H1 (cell line): ENCODE results near the gene RD3L. TPM values are rescaled to one million over a fixed set of nuclear protein-coding genes. Genes with fewer than 3 reads are reported as not detected.

Experiments
- CTCF ChIA-PET: fragments of 300-600 bp; sonication (Branson Sonifier 250); formaldehyde crosslinking; loops from one replicate; lab custom pipeline; 2021; ENCODE audit not compliant: partially characterized antibody; lab: Charles Lee
- POLR2A ChIA-PET: fragments of 300-600 bp; sonication (Branson Sonifier 250); formaldehyde crosslinking; loops from one replicate; lab custom pipeline; 2021; ENCODE audit warnings: inconsistent platforms; ENCODE audit not compliant: partially characterized antibody; lab: Charles Lee
- DNase-seq, 2 experiments: peaks; one replicate each; pipeline versions ENCODE4 v3.0.0 to v3.0.0-alpha.2; 2010 to 2022; ENCODE audit warnings: low spot score in 2 of 2, low read depth in 1 of 2, mixed read lengths in 1 of 2
- FAIRE-seq: peaks from 2 replicates; lab custom pipeline; 2011; peaks lifted over from hg19 to GRCh38; lab: Jason Lieb, UNC
- H2AFZ ChIP-seq: 2 replicates; pipeline ENCODE4 v1.8.1; 2012; ENCODE audit warnings: low read length, inconsistent platforms
- H2AK5ac ChIP-seq: 2 replicates; pipeline ENCODE4 v1.6.1; 2013; ENCODE audit warnings: low read depth, low read length
- H2BK120ac ChIP-seq: replicated peaks from 2 replicates; pipeline ENCODE3; 2013; ENCODE audit warnings: low read depth, low read length, inconsistent platforms
- H2BK12ac ChIP-seq: 2 replicates; pipeline ENCODE4 v1.6.1; 2013; ENCODE audit warnings: low read depth, low read length
- H2BK15ac ChIP-seq: 2 replicates; pipeline ENCODE4 v1.6.1; 2013; ENCODE audit warnings: low read length
- H2BK20ac ChIP-seq: 2 replicates; pipeline ENCODE4 v1.6.1; 2013; ENCODE audit warnings: low read length
- H2BK5ac ChIP-seq: 2 replicates; pipeline ENCODE4 v1.6.1; 2013; ENCODE audit warnings: low read depth, low read length
- H3K14ac ChIP-seq: 2 replicates; pipeline ENCODE4 v1.6.1; 2013; ENCODE audit warnings: inconsistent platforms; ENCODE audit not compliant: insufficient read length
- H3K18ac ChIP-seq: 2 replicates; pipeline ENCODE4 v1.6.1; 2013; ENCODE audit warnings: low read length; ENCODE audit errors: extremely low read depth
- H3K23ac ChIP-seq: 2 replicates; pipeline ENCODE4 v1.6.1; 2013; ENCODE audit warnings: inconsistent platforms; ENCODE audit not compliant: insufficient read length
- H3K23me2 ChIP-seq: 2 replicates; pipeline ENCODE4 v1.6.1; 2013; ENCODE audit warnings: low read depth, low read length
- H3K27ac ChIP-seq: 2 replicates; pipeline ENCODE4 v1.6.1; 2011; ENCODE audit warnings: low read depth, low read length, inconsistent platforms
- H3K27me3 ChIP-seq, 4 experiments: replicated peaks in 1 of 4; 1 replicate in 1 of 4; 2 replicates in 3 of 4; pipeline versions ENCODE4 v1.6.1 to v1.8.1; 2011 to 2013; ENCODE audit warnings: low read length in 3 of 4, mild to moderate bottlenecking in 3 of 4, inconsistent platforms in 2 of 4, mixed read lengths in 2 of 4, moderate library complexity in 1 of 4; ENCODE audit not compliant: control insufficient read depth in 3 of 4, insufficient read depth in 3 of 4; ENCODE audit errors: extremely low read depth in 1 of 4
- H3K36me3 ChIP-seq, 4 experiments: 2 replicates each; pipeline versions ENCODE4 v1.6.1 to v1.8.1; 2011 to 2013; ENCODE audit warnings: mild to moderate bottlenecking in 4 of 4, low read length in 3 of 4, moderate library complexity in 2 of 4, control low read depth in 1 of 4, inconsistent platforms in 1 of 4; ENCODE audit not compliant: insufficient read depth in 4 of 4, control insufficient read depth in 2 of 4
- H3K4ac ChIP-seq: replicated peaks from 2 replicates; pipeline ENCODE3; 2013; ENCODE audit warnings: low read length, low read depth, mixed read lengths, inconsistent platforms; ENCODE audit not compliant: insufficient read length
- H3K4me1 ChIP-seq, 4 experiments: replicated peaks in 1 of 4; 1 replicate in 1 of 4; 2 replicates in 3 of 4; pipeline versions ENCODE4 v1.6.1 to v1.8.1; 2011 to 2013; ENCODE audit warnings: low read length in 3 of 4, inconsistent platforms in 2 of 4, mixed read lengths in 1 of 4; ENCODE audit not compliant: insufficient read depth in 4 of 4, control insufficient read depth in 3 of 4
- H3K4me2 ChIP-seq, 2 experiments: 2 replicates each; pipeline versions ENCODE4 v1.6.1 to v1.8.1; 2011 to 2013; ENCODE audit warnings: low read depth in 2 of 2, low read length in 2 of 2, control low read depth in 1 of 2, inconsistent platforms in 1 of 2, mild to moderate bottlenecking in 1 of 2; ENCODE audit not compliant: insufficient read depth in 1 of 2
- H3K4me3 ChIP-seq, 4 experiments: fragments of 200-600, 300-600 bp in 1 of 4; sonication (generic), shearing (Covaris generic), sonication (Bioruptor Twin) in 1 of 4; 2 replicates each; pipeline versions ENCODE4 v1.5.1 to v1.8.1; 2011 to 2016; ENCODE audit warnings: low read length in 4 of 4, low read depth in 3 of 4, control low read depth in 2 of 4, inconsistent platforms in 2 of 4, mild to moderate bottlenecking in 2 of 4, mixed read lengths in 1 of 4, moderate library complexity in 1 of 4; ENCODE audit not compliant: insufficient read depth in 2 of 4; ENCODE audit errors: extremely low read depth in 1 of 4
- H3K56ac ChIP-seq: replicated peaks from 2 replicates; pipeline ENCODE3; 2013; ENCODE audit warnings: low read depth, mild to moderate bottlenecking, mixed read lengths, low read length, inconsistent platforms; ENCODE audit not compliant: insufficient read length
- H3K79me1 ChIP-seq: 2 replicates; pipeline ENCODE4 v1.6.1; 2013; ENCODE audit warnings: low read depth, low read length, control low read depth
- H3K79me2 ChIP-seq, 2 experiments: 2 replicates each; pipeline versions ENCODE4 v1.6.1 to v1.8.1; 2012 to 2013; ENCODE audit warnings: low read length in 2 of 2, mild to moderate bottlenecking in 2 of 2, inconsistent platforms in 1 of 2; ENCODE audit not compliant: insufficient read depth in 2 of 2, control insufficient read depth in 1 of 2
- H3K9ac ChIP-seq, 4 experiments: replicated peaks in 1 of 4; 1 replicate in 1 of 4; 2 replicates in 3 of 4; pipeline versions ENCODE4 v1.6.1 to v1.8.1; 2011 to 2013; ENCODE audit warnings: low read depth in 3 of 4, low read length in 3 of 4, control low read depth in 2 of 4, mild to moderate bottlenecking in 2 of 4, moderate library complexity in 2 of 4, inconsistent platforms in 1 of 4; ENCODE audit errors: extremely low read depth in 1 of 4
- H3K9me3 ChIP-seq, 2 experiments: 2 replicates each; pipeline versions ENCODE4 v1.6.1 to v1.8.1; 2012 to 2013; ENCODE audit warnings: mild to moderate bottlenecking in 2 of 2, moderate library complexity in 2 of 2, control low read depth in 1 of 2, inconsistent platforms in 1 of 2, low read depth in 1 of 2, low read length in 1 of 2, mixed read lengths in 1 of 2; ENCODE audit not compliant: insufficient read depth in 2 of 2
- H4K20me1 ChIP-seq, 2 experiments: replicated peaks in 1 of 2; 2 replicates each; pipeline versions ENCODE3 to v1.8.1; 2011 to 2013; ENCODE audit warnings: inconsistent platforms in 2 of 2, low read length in 2 of 2, mild to moderate bottlenecking in 1 of 2; ENCODE audit not compliant: insufficient read depth in 2 of 2, control insufficient read depth in 1 of 2
- H4K5ac ChIP-seq: 2 replicates; pipeline ENCODE4 v1.6.1; 2013; ENCODE audit warnings: low read length, low read depth, mixed read lengths, inconsistent platforms; ENCODE audit not compliant: insufficient read length
- H4K8ac ChIP-seq: 2 replicates; pipeline ENCODE4 v1.8.0; 2013; ENCODE audit warnings: mild to moderate bottlenecking, moderate library complexity, low read length, inconsistent platforms; ENCODE audit not compliant: insufficient read depth; ENCODE audit errors: extremely low read depth
- H4K91ac ChIP-seq: replicated peaks from 2 replicates; pipeline ENCODE3; 2013; ENCODE audit warnings: low read length, mixed read lengths, inconsistent platforms; ENCODE audit not compliant: insufficient read length
- CBX5 ChIP-seq: fragments of 300-800, 300-1000 bp; sonication (generic); IDR thresholded peaks from 2 replicates; pipeline ENCODE4 v1.7.1; 2016; ENCODE audit warnings: antibody characterized with exemption, low read length, low read depth
- CEBPB ChIP-seq: IDR thresholded peaks from 2 replicates; pipeline ENCODE4 v1.6.1; 2012; ENCODE audit warnings: low read depth, low read length
- CHD1 ChIP-seq: IDR thresholded peaks from 2 replicates; pipeline ENCODE4 v1.6.1; 2012; ENCODE audit warnings: low read depth, low read length, improper control_type of control experiment
- CREB1 ChIP-seq: IDR thresholded peaks from 2 replicates; pipeline ENCODE4 v1.6.1; 2012; ENCODE audit warnings: inconsistent platforms
- HDAC2 ChIP-seq, 2 experiments: fragments of 300-600 bp in 1 of 2; sonication (generic) in 1 of 2; IDR thresholded peaks; 2 replicates each; pipeline ENCODE4 v1.6.1; 2011 to 2012; ENCODE audit warnings: low read depth in 2 of 2, low read length in 2 of 2, mild to moderate bottlenecking in 2 of 2, moderate library complexity in 2 of 2, borderline replicate concordance in 1 of 2, inconsistent platforms in 1 of 2
- MAFK ChIP-seq: IDR thresholded peaks from 2 replicates; pipeline ENCODE4 v1.6.1; 2012; ENCODE audit warnings: low read depth, mild to moderate bottlenecking, improper control_type of control experiment, low read length
- RXRA ChIP-seq: IDR thresholded peaks from 2 replicates; pipeline ENCODE4 v1.6.1; 2011; ENCODE audit warnings: low read depth, mild to moderate bottlenecking, low read length, moderate library complexity; ENCODE audit not compliant: insufficient read depth
- SIX5 ChIP-seq: IDR thresholded peaks from 2 replicates; pipeline ENCODE4 v1.6.1; 2011; ENCODE audit warnings: mild to moderate bottlenecking, low read depth, low read length
- SP2 ChIP-seq: IDR thresholded peaks from 2 replicates; pipeline ENCODE4 v1.6.1; 2012; ENCODE audit warnings: mild to moderate bottlenecking, low read length, inconsistent platforms
- SUZ12 ChIP-seq: fragments of 200-600 bp; sonication (generic); IDR thresholded peaks from 2 replicates; pipeline ENCODE4 v1.6.1; 2012; ENCODE audit warnings: mild to moderate bottlenecking, inconsistent platforms, low read length, moderate library complexity, mixed read lengths
- WGBS, 2 experiments: shearing (Covaris generic) in 1 of 2; methylation state at CpG; one replicate each; pipeline versions ENCODE4 v1.1.6 to v1.1.7; 2013 to 2015; ENCODE audit warnings: low lambda C conversion rate in 2 of 2, mixed read lengths in 2 of 2, inconsistent platforms in 1 of 2, low coverage in 1 of 2, missing lambda C conversion rate in 1 of 2; ENCODE audit not compliant: insufficient replicate concordance in 2 of 2, insufficient coverage in 1 of 2, insufficient read length in 1 of 2; ENCODE audit errors: extremely low coverage in 1 of 2, missing lambda C conversion rate in 1 of 2; 5-methylcytosine and 5-hydroxymethylcytosine counted together
- polyA plus RNA-seq, 7 experiments: library from polyadenylated mRNA; depleted of rRNA in 3 of 7; stranded (reverse) in 5 of 7; unstranded in 2 of 7; fragments of >200 nt in 5 of 7; fragments of 200-250 nt in 2 of 7; gene quantifications; 1 replicate in 5 of 7; 2 replicates in 1 of 7; 4 replicates in 1 of 7; pipeline versions ENCODE4 v1.2.1 to v1.2.3, GENCODE V29; 2011 to 2013; ENCODE audit warnings: missing spikeins in 2 of 7, mixed read lengths in 2 of 7
- total RNA-seq: library from RNA; stranded (reverse); fragmentation: NEBNext Ultra II Directional; extraction: Animal tissue kit (Norgen Biotek cat#: 25700); gene quantifications from 2 replicates; pipeline ENCODE4 v1.2.1, GENCODE V29; 2021
- TF ChIP-seq, protein P1 (sequence below): IDR thresholded peaks from 2 replicates; pipeline ENCODE4 v1.6.1; 2012; ENCODE audit warnings: inconsistent platforms
- TF ChIP-seq, protein P2 (sequence below), 3 experiments: IDR thresholded peaks; 1 replicate in 2 of 3; 2 replicates in 1 of 3; pipeline versions ENCODE4 v1.5.1 to v1.6.1; 2011; ENCODE audit warnings: low read length in 3 of 3, mild to moderate bottlenecking in 3 of 3, inconsistent platforms in 2 of 3, low read depth in 1 of 3, moderate library complexity in 1 of 3; ENCODE audit not compliant: insufficient read depth in 1 of 3; ENCODE audit errors: control extremely low read depth in 1 of 3

RD3L gene
- total and polyA plus RNA-seq, 2 of the 8 experiments (the other 6 are each of a cell fraction or from before 2014, with no cell fraction given) = not detected

- ChIA-PET CTCF (interaction anchor here (0.6 to 12.0 kb wide), 7 partner anchors 8 to 185 kb away, joined by 3 to 180 read pairs (median 4); no protein-coding TSS in a partner anchor), POLR2A (interaction anchor here (0.6 to 1.8 kb wide), 2 partner anchors 8 to 379 kb away, joined by 3 to 6 read pairs; partner anchors contain the start of gene TRMT61A)
- Histone ChIP-seq H3K9ac (no peak overlapping the region), H3K79me2 (no peaks in the 10 kb centered on the region), H2AFZ (no peak overlapping the region), H3K18ac (no peak overlapping the region), H3K23ac (no peak overlapping the region), H4K8ac (no peak overlapping the region), H4K5ac (no peak overlapping the region), H3K4me2 (no peak overlapping the region), H2AK5ac (no peak overlapping the region), H3K79me1 (no peaks in the 10 kb centered on the region), H4K20me1 (no peaks in the 10 kb centered on the region), H3K14ac (no peak overlapping the region), H3K36me3 (peaks cover 4 to 15% (median 6%) of the 10 kb centered on the region in 4 experiments; a peak in 7 of 8 replicates), H3K56ac (no peak overlapping the region), H3K27ac (no peak overlapping the region), H3K4ac (no peak overlapping the region), H2BK120ac (no peak overlapping the region), H2BK15ac (no peak overlapping the region), H3K27me3 (no peaks in the 10 kb centered on the region), H3K4me1 (peaks cover 0 to 5% (median 3%) of the 10 kb centered on the region in 4 experiments; a peak in 5 of 7 replicates), H3K9me3 (no peaks in the 10 kb centered on the region), H2BK12ac (no peak overlapping the region), H3K23me2 (no peaks in the 10 kb centered on the region), H3K4me3 (no peak overlapping the region), H2BK20ac (no peak overlapping the region), H4K91ac (no peak overlapping the region), H2BK5ac (no peak overlapping the region)
- DNase-seq = no peak
- WGBS, 2 experiments = 93% methylated on average over 4 of the region's 4 CpGs; no CpG with 5 or more reads in 1 of the 2 experiments
- no peak for FAIRE-seq
- TF ChIP-seq SUZ12 = no peak
- TF ChIP-seq, protein P1, sequence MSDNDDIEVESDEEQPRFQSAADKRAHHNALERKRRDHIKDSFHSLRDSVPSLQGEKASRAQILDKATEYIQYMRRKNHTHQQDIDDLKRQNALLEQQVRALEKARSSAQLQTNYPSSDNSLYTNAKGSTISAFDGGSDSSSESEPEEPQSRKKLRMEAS = no peak
- TF ChIP-seq RXRA = no peak
- no peak for TF ChIP-seq HDAC2 (IDR thresholded peaks at IDR 0.05; ENCODE audit: borderline replicate concordance in 1 of 2, low read depth in 2 of 2, low read length in 2 of 2)
- TF ChIP-seq CHD1 = no peak
- TF ChIP-seq MAFK = no peak
- no peak for TF ChIP-seq CREB1
- TF ChIP-seq CEBPB = no peak
- no peak for TF ChIP-seq CBX5
- no peak for TF ChIP-seq SIX5
- TF ChIP-seq, protein P2, sequence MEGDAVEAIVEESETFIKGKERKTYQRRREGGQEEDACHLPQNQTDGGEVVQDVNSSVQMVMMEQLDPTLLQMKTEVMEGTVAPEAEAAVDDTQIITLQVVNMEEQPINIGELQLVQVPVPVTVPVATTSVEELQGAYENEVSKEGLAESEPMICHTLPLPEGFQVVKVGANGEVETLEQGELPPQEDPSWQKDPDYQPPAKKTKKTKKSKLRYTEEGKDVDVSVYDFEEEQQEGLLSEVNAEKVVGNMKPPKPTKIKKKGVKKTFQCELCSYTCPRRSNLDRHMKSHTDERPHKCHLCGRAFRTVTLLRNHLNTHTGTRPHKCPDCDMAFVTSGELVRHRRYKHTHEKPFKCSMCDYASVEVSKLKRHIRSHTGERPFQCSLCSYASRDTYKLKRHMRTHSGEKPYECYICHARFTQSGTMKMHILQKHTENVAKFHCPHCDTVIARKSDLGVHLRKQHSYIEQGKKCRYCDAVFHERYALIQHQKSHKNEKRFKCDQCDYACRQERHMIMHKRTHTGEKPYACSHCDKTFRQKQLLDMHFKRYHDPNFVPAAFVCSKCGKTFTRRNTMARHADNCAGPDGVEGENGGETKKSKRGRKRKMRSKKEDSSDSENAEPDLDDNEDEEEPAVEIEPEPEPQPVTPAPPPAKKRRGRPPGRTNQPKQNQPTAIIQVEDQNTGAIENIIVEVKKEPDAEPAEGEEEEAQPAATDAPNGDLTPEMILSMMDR (IDR thresholded peaks at IDR 0.05; ENCODE audit: control extremely low read depth in 1 of 3, insufficient read depth in 1 of 3, low read depth in 1 of 3, low read length in 3 of 3) = no peak
- TF ChIP-seq SP2 = no peak
Measured at GRCh38 chr14:103908580-103908979, 33.7 kb downstream of the RD3L start.
